Measurements from ENCODE around the gene INHBC.

GRCh38 chr12:57467915-57468314 lies 33.3 kb downstream of the INHBC start:
- TF ChIP-seq CTCF (IDR thresholded peaks at IDR 0.05) (no peak), EZH2 (IDR thresholded peaks at IDR 0.05; ENCODE audit: borderline replicate concordance, insufficient read depth, low read depth, low read length, poor library complexity, severe bottlenecking) (no peak)

Data from B cell (primary cell).